ENCODE measurements around the gene PRELID3B. TPM values are rescaled to one million over a fixed set of nuclear protein-coding genes. Genes with fewer than 3 reads are reported as not detected.
A peak's percentile ranks its signal among the peaks of the same experiment; 100 is the strongest.

The PRELID3B gene
- total RNA-seq, 8 experiments from 2014 or later, result 40.1 to 81.9 (median 63.3) TPM

DNA sequence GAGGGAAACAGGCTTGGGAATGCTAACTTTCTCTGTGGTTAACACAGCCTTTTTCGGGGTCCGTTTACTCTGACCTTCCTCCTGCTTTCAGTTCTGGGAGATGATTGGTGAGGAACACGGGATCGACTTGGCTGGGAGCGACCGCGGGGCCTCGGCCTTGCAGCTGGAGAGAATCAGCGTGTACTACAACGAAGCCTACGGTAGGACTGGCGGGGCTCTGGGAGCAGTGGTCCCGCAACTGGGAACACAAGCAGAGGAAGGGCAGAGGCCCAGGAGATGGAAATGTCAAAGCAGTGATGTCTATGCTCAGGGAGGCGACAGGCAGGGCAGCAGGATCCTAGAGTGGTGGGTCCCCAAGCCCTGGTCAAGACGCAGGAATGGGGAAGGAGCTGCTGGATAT is 19.8 kb downstream of the PRELID3B start:
- in situ Hi-C loops (cut with MboI; ENCODE audit: low pct_unique_long_range_greater_than_20kb in 2 of 9, low sequenced_read_pairs in 9 of 9, unreplicated experiment in 9 of 9), result no loop called here
- Histone ChIP-seq H3K4me3 (no peak overlapping the region), H3K4me1 (replicated peaks in 1 of 2) (peaks cover 27 to 43% of the 10 kb centered on the region in 2 donors), H3K27ac (no peak overlapping the region)
- ATAC-seq (replicated peaks in 6 of 8), result no peak
- WGBS, 10 experiments, result 71 to 96% (median 91%) methylated on average over 1 to 5 of the region's 15 CpGs; no CpG with 5 or more reads in 4 of the 10 experiments

DNA sequence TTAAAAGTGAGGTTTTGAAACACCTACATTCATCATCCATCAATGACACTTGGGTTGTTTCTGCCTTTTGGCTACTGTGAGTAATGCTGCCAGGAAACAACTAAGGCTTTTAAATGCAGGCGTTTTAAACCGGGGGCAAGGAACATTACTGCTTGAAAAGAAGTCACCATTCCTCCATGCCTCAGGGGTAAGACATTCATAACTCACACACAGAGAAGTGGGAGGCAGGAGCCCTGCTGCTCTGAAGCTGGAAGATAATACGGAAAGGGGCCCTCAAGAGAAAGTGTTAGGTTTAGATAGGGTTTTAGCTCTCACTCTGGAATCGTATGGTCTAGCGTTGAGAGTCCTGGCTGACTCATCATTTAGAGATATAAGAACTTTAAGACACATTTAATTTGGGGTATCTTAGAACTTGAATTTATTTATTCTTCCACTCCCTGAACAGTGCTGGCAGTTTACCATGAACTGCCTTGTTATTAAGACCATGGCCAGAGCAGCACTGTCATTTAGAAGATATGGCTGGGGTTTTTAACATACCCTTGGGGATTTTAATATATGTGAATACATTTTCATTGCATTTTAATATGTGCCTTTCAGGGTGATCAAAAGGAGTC is 21.5 kb downstream of the PRELID3B start:
- no peak overlapping the region for H3K4me3 ChIP-seq
- 0 to 33% (median 18%) methylated on average over 1 to 5 of the region's 5 CpGs; no CpG with 5 or more reads in 1 of the 10 experiments for WGBS, 10 experiments
- peak in 6 of 8 experiments; percentile 30 to 83 (median 52) for ATAC-seq (replicated peaks in 6 of 8)
- in situ Hi-C loops (cut with MboI; ENCODE audit: low pct_unique_long_range_greater_than_20kb in 2 of 9, low sequenced_read_pairs in 9 of 9, unreplicated experiment in 9 of 9), result no loop called here
- H3K27ac ChIP-seq, result no peak overlapping the region
- peaks cover 26 to 32% of the 10 kb centered on the region in 2 donors for H3K4me1 ChIP-seq (replicated peaks in 1 of 2)

DNA sequence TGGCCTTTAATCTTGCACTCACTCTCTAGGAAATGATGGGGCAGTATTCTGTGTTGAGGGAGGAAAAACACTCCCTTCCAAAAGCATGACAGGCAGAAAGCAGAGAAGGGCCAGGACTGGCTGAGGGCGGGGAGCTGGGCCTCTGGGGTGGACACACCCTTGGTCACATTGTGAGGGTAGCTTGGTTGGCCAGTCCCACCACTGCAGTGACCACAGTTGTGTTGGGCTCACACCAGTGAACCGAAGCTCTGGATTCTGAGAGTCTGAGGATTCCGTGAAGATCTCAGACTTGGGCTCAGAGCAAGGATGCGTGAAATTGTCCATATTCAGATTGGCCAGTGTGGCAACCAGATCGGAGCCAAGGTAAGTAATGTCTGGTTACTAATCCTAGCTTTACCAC is 23.4 kb downstream of the PRELID3B start, which contains the start of gene TUBB1:
Gene TUBB1, plus strand, starts transcription at position 213 of the 400 bp plus-strand sequence. Its CDS starts 94 bp downstream, at position 307.
- peak in 3 of 8 experiments; percentile 7 to 70 (median 54) for ATAC-seq (replicated peaks in 6 of 8)
- in situ Hi-C loops (cut with MboI; ENCODE audit: low pct_unique_long_range_greater_than_20kb in 2 of 9, low sequenced_read_pairs in 9 of 9, unreplicated experiment in 9 of 9), result no loop called here

DNA sequence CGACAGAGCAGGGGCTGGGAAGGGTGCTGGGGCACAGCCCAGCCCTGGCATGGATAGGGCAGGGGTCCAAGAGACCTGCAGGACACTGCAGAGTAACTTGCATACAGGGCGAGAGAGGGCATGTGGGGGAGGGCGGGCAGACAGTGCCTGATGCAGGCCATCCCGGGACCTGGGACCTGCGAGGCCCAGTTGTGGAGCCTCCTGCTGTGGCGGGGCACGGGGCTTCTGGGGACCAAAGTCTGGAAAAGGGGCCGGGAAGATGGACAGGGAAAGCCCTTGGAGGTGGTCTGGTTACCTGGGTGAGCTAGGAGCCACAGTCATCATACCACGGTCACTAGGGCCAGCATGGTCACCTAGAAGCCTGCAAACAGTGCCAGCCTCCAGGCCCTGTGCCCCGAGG is 23.8 kb downstream of the PRELID3B start:
- H3K4me3 ChIP-seq, result no peak overlapping the region
- no peak for ATAC-seq (replicated peaks in 6 of 8)
- H3K4me1 ChIP-seq (replicated peaks in 1 of 2), result peaks cover 12 to 21% of the 10 kb centered on the region in 2 donors
- 83 to 100% (median 86%) methylated on average over 1 of the region's 10 CpGs; no CpG with 5 or more reads in 7 of the 10 experiments for WGBS, 10 experiments
- in situ Hi-C loops (cut with MboI; ENCODE audit: low pct_unique_long_range_greater_than_20kb in 2 of 9, low sequenced_read_pairs in 9 of 9, unreplicated experiment in 9 of 9), result no loop called here
- H3K27ac ChIP-seq, result no peak overlapping the region

More for the DNA sequence above, 23.4 kb downstream of the PRELID3B start, which contains the start of gene TUBB1:
- Histone ChIP-seq H3K27ac (no peak within 1 kb of the TSS), H3K4me3 (no peak within 1 kb of the TSS), H3K4me1 (replicated peaks in 1 of 2) (peaks cover 12 to 21% of the 10 kb centered on the region in 2 donors)
- WGBS, 10 experiments, result 0 to 100% (median 100%) methylated on average over 1 to 5 of the region's 5 CpGs; no CpG with 5 or more reads in 3 of the 10 experiments

DNA sequence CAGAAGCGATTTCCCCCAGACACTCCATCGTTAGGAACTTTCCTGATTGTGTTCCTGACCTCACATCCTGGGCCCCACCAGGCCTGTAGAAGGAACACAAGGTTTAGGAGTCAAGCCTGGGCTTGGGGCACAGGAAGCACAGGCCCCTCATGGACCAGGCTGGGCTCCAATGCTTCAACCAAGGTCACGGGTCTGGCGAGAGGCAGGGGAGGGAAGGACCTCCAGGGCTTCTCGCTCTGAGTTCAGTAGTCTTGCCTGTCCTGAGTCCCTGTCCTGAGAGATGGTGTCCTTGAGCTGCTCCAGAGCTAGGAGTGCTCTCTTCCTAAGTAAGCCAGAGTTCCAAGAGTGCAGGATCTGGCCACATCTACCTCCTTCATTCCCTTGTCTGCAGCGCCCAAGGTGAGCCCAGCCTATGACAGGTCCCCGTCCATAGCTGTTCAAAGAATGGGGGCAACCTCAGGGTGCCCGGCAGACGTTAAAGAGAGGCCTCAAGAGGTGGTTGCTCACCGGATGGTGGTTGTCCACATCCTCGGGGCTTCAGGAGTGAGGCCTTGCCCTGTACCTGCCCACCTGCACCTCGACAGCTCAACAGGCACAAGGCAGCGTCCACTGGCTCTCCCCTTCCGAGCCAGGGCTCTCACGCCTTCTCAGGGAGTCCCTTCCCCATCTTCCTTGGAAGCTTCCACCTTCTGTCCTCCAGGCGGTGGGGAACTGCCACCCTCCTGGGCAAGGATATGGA is 24.9 kb downstream of the PRELID3B start:
- in situ Hi-C loops (cut with MboI; ENCODE audit: low pct_unique_long_range_greater_than_20kb in 2 of 9, low sequenced_read_pairs in 9 of 9, unreplicated experiment in 9 of 9), result no loop called here

DNA sequence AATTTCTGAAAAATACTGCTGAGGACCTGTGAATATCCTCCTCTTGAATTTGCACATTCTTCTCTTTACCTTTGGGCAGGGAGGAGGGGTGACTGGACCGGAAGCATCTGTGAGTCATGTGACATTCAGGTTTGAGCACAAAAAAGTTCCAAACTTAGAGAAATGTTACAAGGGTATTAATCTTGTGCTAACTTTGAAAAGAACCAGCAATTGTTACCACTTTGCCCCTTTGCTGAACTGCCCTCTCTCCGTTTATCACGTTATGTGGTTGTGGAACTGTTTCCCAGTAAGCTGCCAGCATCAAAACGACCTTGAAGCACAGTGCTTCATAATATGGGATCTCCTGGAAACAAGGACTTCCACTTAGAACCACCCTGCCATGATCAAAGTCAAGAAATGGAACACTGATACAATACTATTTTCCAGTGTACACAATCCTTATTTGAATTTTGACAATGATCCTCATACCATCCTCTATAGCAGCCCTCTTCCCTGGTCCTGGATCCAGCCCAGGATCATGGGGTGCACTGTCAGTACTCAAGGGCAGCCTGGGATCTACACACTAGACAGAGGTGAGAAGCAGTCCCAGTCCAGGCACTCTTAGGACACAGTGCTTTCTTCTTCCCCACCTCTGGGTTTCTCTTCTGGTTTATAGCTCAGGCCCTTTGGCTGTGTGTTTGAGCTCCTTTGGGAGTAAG is 25.6 kb downstream of the PRELID3B start:
- no peak for ATAC-seq (replicated peaks in 6 of 8)
- in situ Hi-C loops (cut with MboI; ENCODE audit: low pct_unique_long_range_greater_than_20kb in 2 of 9, low sequenced_read_pairs in 9 of 9, unreplicated experiment in 9 of 9), result no loop called here
- H3K4me3 ChIP-seq, result no peak overlapping the region
- no peak overlapping the region for H3K27ac ChIP-seq
- H3K4me1 ChIP-seq (replicated peaks in 1 of 2), result peaks cover 12 to 21% of the 10 kb centered on the region in 2 donors
- 39 to 87% (median 71%) methylated on average over 1 to 4 of the region's 4 CpGs for WGBS, 10 experiments

More for the DNA sequence above, 24.9 kb downstream of the PRELID3B start:
- peaks cover 12 to 21% of the 10 kb centered on the region in 2 donors for H3K4me1 ChIP-seq (replicated peaks in 1 of 2)
- ATAC-seq (replicated peaks in 6 of 8), result no peak
- H3K4me3 ChIP-seq, result no peak overlapping the region
- H3K27ac ChIP-seq, result no peak overlapping the region
- WGBS, 10 experiments, result 50 to 100% (median 98%) methylated on average over 1 to 9 of the region's 16 CpGs; no CpG with 5 or more reads in 2 of the 10 experiments

DNA sequence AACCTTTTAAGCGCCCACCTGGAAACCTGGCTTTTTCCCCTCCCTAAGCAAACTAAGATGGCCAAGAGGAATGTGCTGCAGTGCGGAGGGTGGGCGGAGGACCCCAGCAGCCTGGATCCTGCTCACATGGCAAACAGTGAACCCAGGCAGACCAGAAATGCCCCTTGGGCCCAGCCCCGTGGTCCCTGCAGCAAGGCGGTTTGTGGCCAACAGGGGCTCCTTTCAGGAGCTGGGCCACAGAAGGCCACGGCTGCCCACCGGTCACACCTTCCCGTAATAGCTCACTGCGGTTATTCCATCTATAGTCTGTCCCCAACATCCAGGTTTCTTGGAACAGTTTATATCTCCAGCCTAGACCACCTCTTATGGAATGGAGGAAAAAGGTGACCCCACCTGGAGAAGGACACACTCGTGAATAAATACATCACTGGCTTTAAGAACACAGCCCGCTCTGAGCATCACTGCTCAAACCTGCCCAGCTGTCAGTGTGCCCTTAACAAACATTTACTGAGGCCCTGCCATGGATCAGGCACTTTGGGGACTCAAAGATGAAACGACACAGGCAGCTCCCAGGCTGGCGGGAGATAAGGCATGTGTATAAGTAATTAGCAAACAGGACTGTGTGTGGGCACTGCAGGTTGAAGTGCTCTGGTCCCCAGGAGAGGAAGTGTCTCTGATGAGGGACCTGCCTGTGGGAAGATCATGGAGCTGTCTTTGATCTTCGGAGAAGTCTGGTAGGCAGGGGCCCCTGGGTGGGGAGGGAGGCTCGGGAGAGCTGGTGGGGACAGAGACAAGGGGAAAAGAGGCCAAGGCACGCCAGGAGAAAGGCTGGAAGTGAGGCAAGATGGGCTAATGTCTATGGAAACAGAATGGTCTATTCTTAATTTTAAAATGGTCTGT is 26.5 kb downstream of the PRELID3B start:
- WGBS, 10 experiments, result 40 to 87% (median 83%) methylated on average over 1 to 4 of the region's 16 CpGs; no CpG with 5 or more reads in 5 of the 10 experiments
- H3K27ac ChIP-seq, result no peak overlapping the region
- peaks cover 4 to 17% of the 10 kb centered on the region in 2 donors for H3K4me1 ChIP-seq (replicated peaks in 1 of 2)
- H3K4me3 ChIP-seq, result no peak overlapping the region
- peak in 1 of 8 experiments; percentile 15 for ATAC-seq (replicated peaks in 6 of 8)
- in situ Hi-C loops (cut with MboI; ENCODE audit: low pct_unique_long_range_greater_than_20kb in 2 of 9, low sequenced_read_pairs in 9 of 9, unreplicated experiment in 9 of 9), result no loop called here

DNA sequence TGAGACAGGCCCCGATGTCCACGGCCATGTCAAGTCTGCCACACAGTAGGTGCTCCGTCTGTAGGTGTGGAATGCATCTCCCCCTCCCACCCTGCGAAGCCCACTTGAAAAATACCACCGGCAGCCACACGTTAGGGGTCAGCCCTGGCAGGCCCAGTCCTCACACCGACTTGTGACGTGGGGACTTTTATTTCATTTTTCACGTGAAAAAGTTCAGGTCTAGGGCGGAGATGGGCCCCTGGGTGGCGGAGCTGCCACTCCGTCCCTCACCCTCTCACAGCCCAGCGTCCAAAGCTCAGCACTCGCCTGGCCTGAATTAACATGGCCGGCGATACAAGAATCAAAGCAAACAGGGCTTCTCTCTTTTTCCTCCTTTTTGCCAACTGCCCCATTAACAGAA is 27.2 kb downstream of the PRELID3B start:
- no peak for ATAC-seq (replicated peaks in 6 of 8)
- no peak overlapping the region for H3K27ac ChIP-seq
- in situ Hi-C loops (cut with MboI; ENCODE audit: low pct_unique_long_range_greater_than_20kb in 2 of 9, low sequenced_read_pairs in 9 of 9, unreplicated experiment in 9 of 9), result no loop called here
- H3K4me1 ChIP-seq (replicated peaks in 1 of 2), result peaks cover 0 to 18% of the 10 kb centered on the region in 2 donors
- WGBS, 10 experiments, result 91 to 98% (median 93%) methylated on average over 3 to 13 of the region's 16 CpGs; no CpG with 5 or more reads in 6 of the 10 experiments
- H3K4me3 ChIP-seq, result no peak overlapping the region

DNA sequence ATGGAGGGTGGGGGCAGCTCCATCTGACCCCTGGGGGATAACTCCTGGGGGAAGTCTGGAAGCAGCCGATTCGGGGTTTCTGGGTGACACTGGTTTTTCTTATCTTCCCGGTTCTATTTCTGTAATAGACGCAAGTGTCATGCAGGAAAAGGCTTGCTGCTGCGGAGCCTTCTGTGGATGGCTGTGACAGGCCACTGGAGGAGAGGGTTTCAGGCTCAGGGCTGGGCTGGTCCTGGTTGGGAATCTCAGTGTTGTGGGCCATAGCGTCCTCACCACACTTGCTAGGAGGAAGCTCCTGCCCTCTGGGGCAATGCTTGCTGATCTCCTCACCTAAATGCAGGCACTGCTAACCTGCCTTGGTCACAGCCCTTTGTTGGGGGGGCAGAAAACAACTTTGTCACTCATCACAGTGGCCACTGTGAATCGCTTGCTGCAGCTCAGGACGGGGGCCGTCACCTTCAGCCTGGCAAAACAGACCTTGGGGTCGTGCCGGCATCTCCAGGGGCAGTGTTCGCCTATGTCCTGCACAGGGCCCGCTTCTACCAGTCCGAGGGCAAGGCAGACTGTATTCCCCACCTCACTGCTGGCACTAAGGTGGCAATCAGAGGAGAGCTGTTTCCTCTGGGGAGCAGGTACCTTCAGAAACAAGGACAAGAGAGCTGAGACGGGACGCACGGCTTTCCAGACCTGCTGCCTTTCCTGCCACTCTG is 27.8 kb downstream of the PRELID3B start:
- Histone ChIP-seq H3K4me3 (no peak overlapping the region), H3K4me1 (replicated peaks in 1 of 2) (peaks cover 0 to 18% of the 10 kb centered on the region in 2 donors), H3K27ac (no peak overlapping the region)
- ATAC-seq (replicated peaks in 6 of 8), result no peak
- in situ Hi-C loops (cut with MboI; ENCODE audit: low pct_unique_long_range_greater_than_20kb in 2 of 9, low sequenced_read_pairs in 9 of 9, unreplicated experiment in 9 of 9), result no loop called here
- WGBS, 10 experiments, result 81 to 100% (median 100%) methylated on average over 1 to 4 of the region's 17 CpGs; no CpG with 5 or more reads in 5 of the 10 experiments

DNA sequence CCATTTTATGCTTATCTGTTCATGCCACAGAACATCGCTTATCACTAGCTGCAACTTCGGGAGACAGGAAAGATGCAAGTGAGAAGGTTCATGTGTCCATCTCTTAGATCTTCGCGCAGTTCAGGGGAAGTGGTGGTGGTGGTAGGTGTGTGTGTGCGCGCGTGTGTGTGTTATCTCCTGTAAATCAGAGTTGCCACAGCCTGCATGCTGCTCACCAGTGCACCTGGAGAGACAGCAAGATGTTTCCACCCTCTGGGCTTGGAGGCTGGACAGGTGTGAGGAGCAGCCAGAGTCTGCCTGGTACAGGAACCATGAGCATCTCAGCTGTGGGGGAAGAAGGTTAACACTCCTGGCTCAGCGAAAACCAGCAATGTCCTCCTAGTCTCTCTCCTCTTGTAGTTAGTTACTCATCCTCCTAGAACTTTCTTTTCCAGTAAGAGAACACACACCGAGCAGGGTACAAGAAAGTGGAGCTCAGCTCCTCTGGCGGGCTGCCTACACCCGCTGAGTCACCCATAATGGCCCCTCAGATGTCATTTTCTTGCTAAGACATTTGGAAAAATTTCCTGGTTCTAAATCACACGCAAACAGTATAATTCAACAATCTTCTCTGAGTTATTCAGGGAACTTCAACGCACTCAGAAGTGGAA is 28.5 kb downstream of the PRELID3B start:
- ATAC-seq (replicated peaks in 6 of 8), result peak in 1 of 8 experiments; percentile 49
- peaks cover 0 to 18% of the 10 kb centered on the region in 2 donors for H3K4me1 ChIP-seq (replicated peaks in 1 of 2)
- H3K27ac ChIP-seq, result no peak overlapping the region
- 40 to 100% (median 83%) methylated on average over 1 to 8 of the region's 13 CpGs for WGBS, 10 experiments
- H3K4me3 ChIP-seq, result no peak overlapping the region
- in situ Hi-C loops (cut with MboI; ENCODE audit: low pct_unique_long_range_greater_than_20kb in 2 of 9, low sequenced_read_pairs in 9 of 9, unreplicated experiment in 9 of 9), result no loop called here

All from motor neuron (in vitro differentiated cells).